MM.1S (cell line): ENCODE results near the gene SCLY.

Source experiments
- DNase-seq: peaks from one replicate; pipeline ENCODE4 v3.0.0-alpha.2; 2015
- H2AFZ ChIP-seq: fragments of 300-600 bp; sonication (generic); 2 replicates; pipeline ENCODE4 v1.6.0; 2016; ENCODE audit warnings: antibody characterized with exemption, low read length
- H3F3A ChIP-seq: fragments of 300-600 bp; sonication (generic); 2 replicates; pipeline ENCODE4 v1.6.1; 2016; ENCODE audit warnings: mild to moderate bottlenecking, antibody characterized with exemption, low read length, moderate library complexity, mixed read lengths; ENCODE audit not compliant: insufficient read depth
- H3K27ac ChIP-seq: fragments of 300-600 bp; sonication (generic); 2 replicates; pipeline ENCODE4 v1.5.1; 2016; ENCODE audit warnings: mild to moderate bottlenecking, low read length
- H3K27me3 ChIP-seq: fragments of 300-600 bp; sonication (generic); replicated peaks from 2 replicates; pipeline ENCODE4 v1.6.0; 2016; ENCODE audit warnings: low read length; ENCODE audit not compliant: insufficient read depth
- H3K36me3 ChIP-seq: fragments of 300-600 bp; sonication (generic); replicated peaks from 2 replicates; pipeline ENCODE4 v1.6.1; 2016; ENCODE audit warnings: mild to moderate bottlenecking, low read length, mixed read lengths; ENCODE audit not compliant: insufficient read depth
- H3K4me1 ChIP-seq: fragments of 300-600 bp; sonication (generic); 2 replicates; pipeline ENCODE4 v1.6.1; 2016; ENCODE audit warnings: low read length, mixed read lengths
- H3K4me2 ChIP-seq: fragments of 300-600 bp; sonication (generic); 2 replicates; pipeline ENCODE4 v1.6.0; 2016; ENCODE audit warnings: low read depth, low read length
- H3K4me3 ChIP-seq: fragments of 300-600 bp; sonication (generic); 2 replicates; pipeline ENCODE4 v1.5.1; 2016; ENCODE audit warnings: low read length, mixed read lengths
- H3K79me2 ChIP-seq: fragments of 300-600 bp; sonication (generic); 2 replicates; pipeline ENCODE4 v1.6.1; 2016; ENCODE audit warnings: mixed run types, low read length, mixed read lengths
- H3K9ac ChIP-seq: fragments of 300-600 bp; sonication (generic); 2 replicates; pipeline ENCODE4 v1.6.1; 2016; ENCODE audit warnings: low read length, mixed read lengths
- H3K9me2 ChIP-seq: fragments of 300-600 bp; sonication (generic); replicated peaks from 2 replicates; pipeline ENCODE4 v1.6.1; 2016; ENCODE audit warnings: mild to moderate bottlenecking, low read length, mixed read lengths; ENCODE audit not compliant: insufficient read depth
- H3K9me3 ChIP-seq: fragments of 300-600 bp; sonication (generic); replicated peaks from 2 replicates; pipeline ENCODE4 v1.6.1; 2016; ENCODE audit warnings: mild to moderate bottlenecking, low read length, mixed read lengths; ENCODE audit not compliant: insufficient read depth
- H4K20me1 ChIP-seq: fragments of 300-600 bp; sonication (generic); 2 replicates; pipeline ENCODE4 v1.6.1; 2016; ENCODE audit warnings: mild to moderate bottlenecking, low read length, moderate library complexity, mixed read lengths; ENCODE audit not compliant: insufficient read depth
- CTCF ChIP-seq: fragments of 300-600 bp; sonication (generic); IDR thresholded peaks from 2 replicates; pipeline ENCODE4 v1.5.1; 2016; ENCODE audit warnings: antibody characterized with exemption, low read length, mixed read lengths
- EZH2 ChIP-seq: fragments of 300-600 bp; sonication (generic); optimal IDR thresholded peaks from 2 replicates; pipeline ENCODE3; 2017; ENCODE audit warnings: low read depth, mild to moderate bottlenecking, antibody characterized with exemption, low read length, mixed read lengths
- EZH2phosphoT487 ChIP-seq: fragments of 300-600 bp; sonication (generic); IDR thresholded peaks from 2 replicates; pipeline ENCODE4 v1.6.1; 2018; ENCODE audit warnings: antibody characterized with exemption, low read length

SCLY gene

GRCh38 chr2:238094438-238095022 is 33.7 kb downstream of the SCLY start:
- no peak overlapping the region for H3K27ac ChIP-seq
- no peaks in the 10 kb centered on the region for H3K36me3 ChIP-seq
- no peaks in the 10 kb centered on the region for H3K9me3 ChIP-seq
- no peaks in the 10 kb centered on the region for H3K27me3 ChIP-seq
- H3K4me2 ChIP-seq = no peak overlapping the region
- no peaks in the 10 kb centered on the region for H3K79me2 ChIP-seq
- H3F3A ChIP-seq = no peaks in the 10 kb centered on the region
- H3K9me2 ChIP-seq = no peaks in the 10 kb centered on the region
- TF ChIP-seq CTCF (no peak), EZH2phosphoT487 (no peak), EZH2 (no peak)
- H2AFZ ChIP-seq = no peak overlapping the region
- H3K4me3 ChIP-seq = no peak overlapping the region
- no peak overlapping the region for H3K9ac ChIP-seq
- H3K4me1 ChIP-seq = no peaks in the 10 kb centered on the region
- no peak for DNase-seq
- no peaks in the 10 kb centered on the region for H4K20me1 ChIP-seq

- TF ChIP-seq CTCF = no peak
- TF ChIP-seq EZH2 = no peak
- no peak for TF ChIP-seq EZH2phosphoT487
- Histone ChIP-seq H4K20me1 (no peaks in the 10 kb centered on the region), H2AFZ (no peak overlapping the region), H3K4me2 (no peak overlapping the region), H3K9me2 (no peaks in the 10 kb centered on the region), H3K27ac (no peak overlapping the region), H3F3A (no peaks in the 10 kb centered on the region), H3K4me3 (no peak overlapping the region), H3K27me3 (no peaks in the 10 kb centered on the region), H3K36me3 (no peaks in the 10 kb centered on the region), H3K79me2 (no peaks in the 10 kb centered on the region), H3K4me1 (no peaks in the 10 kb centered on the region), H3K9ac (no peak overlapping the region), H3K9me3 (no peaks in the 10 kb centered on the region)
- no peak for DNase-seq
Observed at GRCh38 chr2:238095143-238095542, 34.3 kb downstream of the SCLY start.

- no peak for DNase-seq
- H3K4me3 ChIP-seq = no peak overlapping the region
- no peak overlapping the region for H3K9ac ChIP-seq
- no peaks in the 10 kb centered on the region for H3K9me3 ChIP-seq
- H3K4me1 ChIP-seq = no peaks in the 10 kb centered on the region
- H3K4me2 ChIP-seq = no peak overlapping the region
- H2AFZ ChIP-seq = no peak overlapping the region
- H3K9me2 ChIP-seq = no peaks in the 10 kb centered on the region
- H3F3A ChIP-seq = no peaks in the 10 kb centered on the region
- no peaks in the 10 kb centered on the region for H3K27me3 ChIP-seq
- TF ChIP-seq EZH2phosphoT487 (no peak), EZH2 (no peak), CTCF (no peak)
- H3K36me3 ChIP-seq = no peaks in the 10 kb centered on the region
- H3K79me2 ChIP-seq = no peaks in the 10 kb centered on the region
- no peaks in the 10 kb centered on the region for H4K20me1 ChIP-seq
- no peak overlapping the region for H3K27ac ChIP-seq
Observed at GRCh38 chr2:238096311-238097011, 35.7 kb downstream of the SCLY start.
